ENCODE measurements around the gene STAT4. TPM values are rescaled to one million over a fixed set of nuclear protein-coding genes. Genes with fewer than 3 reads are reported as not detected.
"Not testable (repeated sequence)": the region's sequence is repeated elsewhere in the genome, so short reads cannot be mapped to it uniquely, and the experiment has no call there.

STAT4 gene
- total and polyA plus RNA-seq, 2 experiments from 2014 or later: 0.31 to 0.45 TPM

DNA sequence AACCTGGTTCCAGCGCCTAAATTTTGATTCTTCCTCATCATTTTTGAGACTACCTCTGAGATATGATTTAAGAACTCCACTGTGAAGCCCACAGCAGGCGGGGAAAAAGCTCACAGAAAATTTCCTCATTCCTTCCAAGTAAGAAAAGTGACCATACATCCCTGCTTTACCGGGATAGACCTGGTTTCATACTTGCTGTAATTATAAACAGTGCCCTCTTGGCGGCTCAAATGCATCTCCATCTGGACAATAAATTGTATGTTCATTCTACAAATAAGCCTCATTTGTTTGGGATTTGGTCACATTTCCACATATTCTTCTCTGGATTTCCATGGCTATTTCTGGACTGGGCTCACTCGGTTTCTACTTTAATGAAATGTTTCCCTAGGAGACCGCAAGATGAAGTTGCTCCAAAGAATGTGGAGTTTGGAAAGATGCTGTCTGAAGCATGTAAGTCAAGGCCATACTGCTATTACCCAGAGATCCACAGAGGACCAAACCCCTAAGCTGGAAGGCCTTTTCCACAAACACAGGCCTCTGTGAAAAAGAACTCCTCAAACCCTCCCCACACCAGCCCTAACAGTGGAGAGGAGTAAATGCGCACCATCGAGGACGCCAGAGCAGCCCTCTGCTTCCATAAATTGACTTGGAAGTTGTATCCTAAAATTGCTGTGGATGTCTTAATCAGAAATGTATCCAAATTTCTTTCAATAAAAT is 150.7 kb downstream of the STAT4 start:
- TF ChIP-seq, protein P1, sequence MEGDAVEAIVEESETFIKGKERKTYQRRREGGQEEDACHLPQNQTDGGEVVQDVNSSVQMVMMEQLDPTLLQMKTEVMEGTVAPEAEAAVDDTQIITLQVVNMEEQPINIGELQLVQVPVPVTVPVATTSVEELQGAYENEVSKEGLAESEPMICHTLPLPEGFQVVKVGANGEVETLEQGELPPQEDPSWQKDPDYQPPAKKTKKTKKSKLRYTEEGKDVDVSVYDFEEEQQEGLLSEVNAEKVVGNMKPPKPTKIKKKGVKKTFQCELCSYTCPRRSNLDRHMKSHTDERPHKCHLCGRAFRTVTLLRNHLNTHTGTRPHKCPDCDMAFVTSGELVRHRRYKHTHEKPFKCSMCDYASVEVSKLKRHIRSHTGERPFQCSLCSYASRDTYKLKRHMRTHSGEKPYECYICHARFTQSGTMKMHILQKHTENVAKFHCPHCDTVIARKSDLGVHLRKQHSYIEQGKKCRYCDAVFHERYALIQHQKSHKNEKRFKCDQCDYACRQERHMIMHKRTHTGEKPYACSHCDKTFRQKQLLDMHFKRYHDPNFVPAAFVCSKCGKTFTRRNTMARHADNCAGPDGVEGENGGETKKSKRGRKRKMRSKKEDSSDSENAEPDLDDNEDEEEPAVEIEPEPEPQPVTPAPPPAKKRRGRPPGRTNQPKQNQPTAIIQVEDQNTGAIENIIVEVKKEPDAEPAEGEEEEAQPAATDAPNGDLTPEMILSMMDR (IDR thresholded peaks at IDR 0.05; ENCODE audit: low read depth, low read length): no peak
- Histone ChIP-seq H3K4me1 (ENCODE audit: low read depth) (no peaks in the 10 kb centered on the region), H3K27me3 (no peaks in the 10 kb centered on the region), H3K36me3 (peaks cover 49% of the 10 kb centered on the region), H3K9me3 (ENCODE audit: low read depth) (no peaks in the 10 kb centered on the region), H3K27ac (no peak overlapping the region), H3K4me3 (no peak overlapping the region)
- DNase-seq (ENCODE audit: low read depth in 1 of 2, low spot score in 1 of 2): no peak

DNA sequence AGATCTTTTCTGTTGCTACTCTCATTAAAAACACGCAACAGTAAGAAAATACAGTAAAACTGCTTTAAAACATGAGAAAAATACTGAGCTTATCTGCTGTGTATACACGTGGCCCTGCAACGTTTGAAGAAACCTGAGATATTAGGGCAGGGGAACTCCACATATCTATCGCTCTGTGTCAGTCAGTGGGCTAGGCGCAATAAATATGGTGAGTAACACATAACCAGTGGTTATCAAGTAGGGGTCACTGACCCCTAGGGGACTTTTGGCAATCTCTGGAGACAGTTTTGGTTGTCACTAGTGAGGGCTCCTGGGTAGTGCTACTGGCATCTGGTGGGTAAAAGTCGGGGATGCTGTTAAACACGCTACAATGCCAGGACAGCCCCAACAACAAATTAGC is 151.7 kb downstream of the STAT4 start:
- H3K9me3 ChIP-seq (ENCODE audit: low read depth): no peaks in the 10 kb centered on the region
- H3K4me3 ChIP-seq: no peak overlapping the region
- no peaks in the 10 kb centered on the region for H3K4me1 ChIP-seq (ENCODE audit: low read depth)
- no peaks in the 10 kb centered on the region for H3K27me3 ChIP-seq
- H3K27ac ChIP-seq: no peak overlapping the region
- no peak for DNase-seq (ENCODE audit: low read depth in 1 of 2, low spot score in 1 of 2)
- TF ChIP-seq, protein P1 (IDR thresholded peaks at IDR 0.05; ENCODE audit: low read depth, low read length): no peak
- H3K36me3 ChIP-seq: peaks cover 43% of the 10 kb centered on the region

DNA sequence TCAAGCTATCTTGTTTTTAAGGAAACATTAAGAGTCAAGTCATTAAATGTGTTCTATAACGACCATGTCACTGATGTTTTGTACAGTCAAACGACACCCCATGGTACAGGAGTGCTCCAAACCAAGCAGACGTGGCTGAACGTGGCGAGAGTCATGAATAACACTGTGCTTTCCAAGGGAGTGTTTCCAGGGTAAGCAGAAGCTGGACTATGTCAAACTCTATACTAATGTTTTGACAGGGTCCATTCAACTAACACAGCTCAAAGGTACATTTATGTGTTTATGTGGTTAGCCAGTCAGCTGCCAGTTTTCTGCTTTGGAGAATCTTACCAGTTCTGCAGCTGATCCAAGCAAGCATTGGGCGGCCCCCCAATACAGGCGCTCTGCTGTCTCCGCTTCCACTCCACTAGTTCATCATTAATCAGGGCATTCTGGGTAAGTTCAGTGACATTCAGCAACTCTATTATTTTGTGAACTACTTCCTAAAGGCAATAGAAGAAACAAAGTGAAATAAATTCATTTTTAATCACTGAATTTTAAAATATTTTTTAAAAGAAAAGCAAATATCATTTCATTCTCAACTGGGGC is 153.2 kb downstream of the STAT4 start:
- TF ChIP-seq, protein P1 (IDR thresholded peaks at IDR 0.05; ENCODE audit: low read depth, low read length): no peak
- Histone ChIP-seq H3K27ac (no peak overlapping the region), H3K4me3 (no peak overlapping the region), H3K36me3 (peaks cover 40% of the 10 kb centered on the region), H3K27me3 (no peaks in the 10 kb centered on the region), H3K9me3 (ENCODE audit: low read depth) (no peaks in the 10 kb centered on the region), H3K4me1 (ENCODE audit: low read depth) (no peaks in the 10 kb centered on the region)
- peak in 1 of 2 donors; percentile 32 for DNase-seq (ENCODE audit: low read depth in 1 of 2, low spot score in 1 of 2)

DNA sequence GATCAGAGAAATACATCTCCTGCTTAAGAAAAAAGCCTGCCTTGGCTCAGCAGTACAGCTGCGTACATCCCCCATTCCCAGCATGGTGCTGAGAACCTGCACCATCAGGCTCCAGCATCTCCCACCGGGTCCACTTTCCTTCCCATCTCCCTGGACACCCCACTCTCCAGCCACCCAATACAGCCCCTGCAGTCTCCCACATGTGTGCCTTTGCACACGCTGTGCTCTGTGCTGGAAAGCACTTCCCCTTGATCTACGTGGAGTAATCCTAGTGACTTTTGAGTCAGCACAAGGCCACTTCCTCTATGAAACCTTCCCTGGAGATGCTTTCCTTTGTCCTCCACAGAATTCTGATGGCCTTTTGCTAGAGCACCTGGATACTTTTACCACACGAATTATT is 153.8 kb downstream of the STAT4 start:
- H3K4me1 ChIP-seq (ENCODE audit: low read depth): no peaks in the 10 kb centered on the region
- no peaks in the 10 kb centered on the region for H3K27me3 ChIP-seq
- TF ChIP-seq, protein P1 (IDR thresholded peaks at IDR 0.05; ENCODE audit: low read depth, low read length): no peak
- H3K4me3 ChIP-seq: no peak overlapping the region
- peaks cover 35% of the 10 kb centered on the region for H3K36me3 ChIP-seq
- DNase-seq (ENCODE audit: low read depth in 1 of 2, low spot score in 1 of 2): no peak
- H3K27ac ChIP-seq: no peak overlapping the region
- H3K9me3 ChIP-seq (ENCODE audit: low read depth): no peaks in the 10 kb centered on the region

DNA sequence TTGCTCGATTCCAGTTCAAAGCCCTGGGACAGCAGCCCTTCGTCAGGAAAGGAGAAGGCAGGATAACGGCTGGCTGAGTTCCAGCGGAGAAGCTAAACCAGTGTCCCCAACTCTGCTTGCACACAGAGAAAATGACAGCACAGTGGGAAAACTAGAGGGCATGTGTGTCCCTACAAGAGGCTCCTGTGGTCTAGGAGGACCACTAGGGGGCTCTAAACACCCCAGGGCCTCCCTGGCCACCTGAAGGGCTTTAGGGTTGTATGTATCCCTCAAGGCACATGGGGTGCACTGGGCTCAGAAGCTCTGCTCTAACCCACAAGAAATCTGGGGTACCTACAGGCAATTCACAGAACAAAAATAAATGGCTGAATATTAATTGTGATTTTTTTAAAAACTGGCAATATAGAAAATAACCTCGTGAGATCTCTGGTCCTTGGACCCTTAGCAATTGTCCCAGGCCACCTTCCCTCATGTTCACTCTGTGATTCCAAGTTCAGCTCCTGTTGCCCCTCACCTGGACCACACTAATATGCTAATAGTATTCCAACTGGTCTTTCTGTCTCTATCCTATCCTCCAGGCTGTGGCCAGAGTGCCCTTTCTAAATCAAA is 154.4 kb downstream of the STAT4 start:
- Histone ChIP-seq H3K9me3 (ENCODE audit: low read depth) (no peaks in the 10 kb centered on the region), H3K4me3 (no peak overlapping the region), H3K36me3 (peaks cover 31% of the 10 kb centered on the region), H3K4me1 (ENCODE audit: low read depth) (no peaks in the 10 kb centered on the region), H3K27ac (no peak overlapping the region), H3K27me3 (no peaks in the 10 kb centered on the region)
- TF ChIP-seq, protein P1 (IDR thresholded peaks at IDR 0.05; ENCODE audit: low read depth, low read length): peak; percentile 84
- peak; percentile 56 to 70 for DNase-seq (ENCODE audit: low read depth in 1 of 2, low spot score in 1 of 2)

DNA sequence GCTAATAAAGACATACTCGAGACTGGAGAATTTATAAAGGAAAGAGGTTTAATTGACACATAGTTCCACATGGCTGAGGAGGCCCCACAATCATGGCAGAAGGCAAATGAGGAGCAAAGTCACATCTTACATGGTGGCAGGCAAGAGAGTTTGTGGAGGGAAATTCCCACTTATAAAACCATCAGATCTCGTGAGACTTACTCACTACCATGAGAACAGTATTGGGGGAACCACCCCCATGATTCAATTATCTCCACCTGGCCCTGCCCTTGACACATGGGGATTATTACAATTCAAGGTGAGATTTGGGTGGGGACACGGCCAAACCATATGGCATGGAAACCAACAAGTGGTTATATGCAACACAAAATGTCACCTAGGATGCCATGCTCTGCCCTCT is 155.5 kb downstream of the STAT4 start:
- not testable (repeated sequence) for DNase-seq (ENCODE audit: low read depth in 1 of 2, low spot score in 1 of 2); H3K27me3 ChIP-seq; H3K9me3 ChIP-seq (ENCODE audit: low read depth); H3K27ac ChIP-seq; H3K4me1 ChIP-seq (ENCODE audit: low read depth); H3K4me3 ChIP-seq
- peaks cover 29% of the 10 kb centered on the region for H3K36me3 ChIP-seq
